Fibroblast of lung (primary cell): ENCODE results near the gene UST. TPM values are rescaled to one million over a fixed set of nuclear protein-coding genes. Genes with fewer than 3 reads are reported as not detected.
A peak's percentile ranks its signal among the peaks of the same experiment; 100 is the strongest.

Source experiments
- DNase-seq, 2 donors: peaks; one replicate each; pipeline versions ENCODE4 v3.0.0 to v3.0.0-alpha.2; 2010; ENCODE audit warnings: low read depth in 2 of 2
- H2AFZ ChIP-seq: 2 replicates; pipeline ENCODE4 v1.5.1; 2012; ENCODE audit warnings: low read length, control low read depth, inconsistent platforms
- H3K27ac ChIP-seq: 2 replicates; pipeline ENCODE4 v1.5.1; 2011; ENCODE audit warnings: low read length, control low read depth; ENCODE audit not compliant: insufficient read depth
- H3K27me3 ChIP-seq: 2 replicates; pipeline ENCODE4 v1.5.1; 2011; ENCODE audit warnings: mild to moderate bottlenecking, low read length; ENCODE audit not compliant: control insufficient read depth, insufficient read depth
- H3K36me3 ChIP-seq: 2 replicates; pipeline ENCODE4 v1.5.1; 2011; ENCODE audit warnings: low read length; ENCODE audit not compliant: control insufficient read depth, insufficient read depth
- H3K4me1 ChIP-seq: 2 replicates; pipeline ENCODE4 v1.5.1; 2011; ENCODE audit warnings: low read length; ENCODE audit not compliant: control insufficient read depth, insufficient read depth; ENCODE audit errors: extremely low read depth
- H3K4me2 ChIP-seq: 2 replicates; pipeline ENCODE4 v1.5.1; 2011; ENCODE audit warnings: low read length, control low read depth; ENCODE audit not compliant: insufficient read depth; ENCODE audit errors: extremely low read depth
- H3K4me3 ChIP-seq, 4 experiments: fragments of 200-600 bp in 1 of 4; sonication (generic) in 1 of 4; replicated peaks in 1 of 4; 2 replicates each; pipeline ENCODE4 v1.5.1; 2011 to 2016; ENCODE audit warnings: low read length in 4 of 4, low read depth in 3 of 4, mild to moderate bottlenecking in 3 of 4, control low read depth in 2 of 4, inconsistent platforms in 1 of 4, mixed read lengths in 1 of 4; ENCODE audit not compliant: insufficient read depth in 1 of 4; ENCODE audit errors: control extremely low read depth in 1 of 4
- H3K79me2 ChIP-seq: 2 replicates; pipeline ENCODE4 v1.5.1; 2012; ENCODE audit warnings: mild to moderate bottlenecking, low read length, inconsistent platforms; ENCODE audit not compliant: control insufficient read depth, insufficient read depth
- H3K9ac ChIP-seq: 2 replicates; pipeline ENCODE4 v1.5.1; 2011; ENCODE audit warnings: mild to moderate bottlenecking, low read length, control low read depth; ENCODE audit not compliant: insufficient read depth
- H3K9me3 ChIP-seq: 2 replicates; pipeline ENCODE4 v1.5.1; 2012; ENCODE audit warnings: low read depth, low read length; ENCODE audit not compliant: control insufficient read depth, insufficient read depth
- H4K20me1 ChIP-seq: 2 replicates; pipeline ENCODE4 v1.5.1; 2011; ENCODE audit warnings: low read length; ENCODE audit not compliant: control insufficient read depth, insufficient read depth; ENCODE audit errors: extremely low read depth
- EZH2 ChIP-seq: IDR thresholded peaks from 2 replicates; pipeline ENCODE4 v1.5.1; 2012; ENCODE audit warnings: low read length, control low read depth, mild to moderate bottlenecking; ENCODE audit errors: missing control alignments
- polyA plus RNA-seq, 2 donors: library from polyadenylated mRNA; depleted of rRNA in 1 of 2; stranded (reverse) in 1 of 2; unstranded in 1 of 2; fragments of >200 nt; gene quantifications; 2 replicates each; pipeline ENCODE4 v1.2.1, GENCODE V29; 2011 to 2012; ENCODE audit warnings: missing spikeins in 1 of 2
- total RNA-seq: library from RNA; depleted of rRNA; stranded (reverse); fragments of >200 nt; gene quantifications from 2 replicates; pipeline ENCODE4 v1.2.1, GENCODE V29; 2014
- TF ChIP-seq, protein P1 (sequence below), 2 donors: IDR thresholded peaks in 1 of 2; conservative IDR thresholded peaks in 1 of 2; 1 replicate in 1 of 2; 2 replicates in 1 of 2; pipeline ENCODE4 v1.5.1; 2011 to 2012; ENCODE audit warnings: low read length in 2 of 2, control low read depth in 1 of 2, inconsistent platforms in 1 of 2, low read depth in 1 of 2, mild to moderate bottlenecking in 1 of 2

The UST gene
- total and polyA plus RNA-seq, 2 donors (not counting 1 experiment from before 2014, with no cell fraction given): 6.8 to 19.5 TPM

DNA sequence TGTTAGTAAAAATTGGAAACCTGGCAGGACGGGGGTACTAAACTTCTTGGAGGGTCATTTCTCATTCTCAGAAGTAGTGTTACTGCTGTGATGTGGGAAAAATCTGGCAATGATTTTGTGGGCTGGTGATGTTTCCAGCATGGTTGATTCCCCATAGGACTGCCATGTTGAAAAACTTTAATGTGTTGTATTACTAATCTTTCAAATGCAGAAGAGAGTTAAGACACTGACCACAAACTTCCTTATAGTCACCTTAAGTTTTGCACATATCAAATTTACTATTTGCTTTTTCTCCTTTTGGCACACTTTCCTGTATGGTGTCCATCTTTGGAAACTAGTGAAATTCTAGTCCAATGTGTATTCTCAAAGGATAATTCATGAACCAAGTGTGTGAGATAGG, 334.5 kb downstream of the UST start:
- DNase-seq: no peak
- H3K4me1 ChIP-seq: peaks cover 17% of the 10 kb centered on the region
- H3K36me3 ChIP-seq: no peaks in the 10 kb centered on the region
- no peaks in the 10 kb centered on the region for H3K79me2 ChIP-seq
- no peak overlapping the region for H3K4me2 ChIP-seq
- H3K4me3 ChIP-seq: no peak overlapping the region
- no peaks in the 10 kb centered on the region for H3K27me3 ChIP-seq
- no peak for TF ChIP-seq EZH2
- TF ChIP-seq, protein P1, sequence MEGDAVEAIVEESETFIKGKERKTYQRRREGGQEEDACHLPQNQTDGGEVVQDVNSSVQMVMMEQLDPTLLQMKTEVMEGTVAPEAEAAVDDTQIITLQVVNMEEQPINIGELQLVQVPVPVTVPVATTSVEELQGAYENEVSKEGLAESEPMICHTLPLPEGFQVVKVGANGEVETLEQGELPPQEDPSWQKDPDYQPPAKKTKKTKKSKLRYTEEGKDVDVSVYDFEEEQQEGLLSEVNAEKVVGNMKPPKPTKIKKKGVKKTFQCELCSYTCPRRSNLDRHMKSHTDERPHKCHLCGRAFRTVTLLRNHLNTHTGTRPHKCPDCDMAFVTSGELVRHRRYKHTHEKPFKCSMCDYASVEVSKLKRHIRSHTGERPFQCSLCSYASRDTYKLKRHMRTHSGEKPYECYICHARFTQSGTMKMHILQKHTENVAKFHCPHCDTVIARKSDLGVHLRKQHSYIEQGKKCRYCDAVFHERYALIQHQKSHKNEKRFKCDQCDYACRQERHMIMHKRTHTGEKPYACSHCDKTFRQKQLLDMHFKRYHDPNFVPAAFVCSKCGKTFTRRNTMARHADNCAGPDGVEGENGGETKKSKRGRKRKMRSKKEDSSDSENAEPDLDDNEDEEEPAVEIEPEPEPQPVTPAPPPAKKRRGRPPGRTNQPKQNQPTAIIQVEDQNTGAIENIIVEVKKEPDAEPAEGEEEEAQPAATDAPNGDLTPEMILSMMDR (conservative IDR thresholded peaks at IDR 0.05 in 1 of 2, IDR thresholded peaks at IDR 0.05 in 1 of 2; ENCODE audit: low read depth in 1 of 2, low read length in 2 of 2): no peak
- no peak overlapping the region for H3K27ac ChIP-seq
- H3K9ac ChIP-seq: no peak overlapping the region
- H4K20me1 ChIP-seq: no peaks in the 10 kb centered on the region
- H2AFZ ChIP-seq: no peak overlapping the region
- H3K9me3 ChIP-seq: no peaks in the 10 kb centered on the region

DNA sequence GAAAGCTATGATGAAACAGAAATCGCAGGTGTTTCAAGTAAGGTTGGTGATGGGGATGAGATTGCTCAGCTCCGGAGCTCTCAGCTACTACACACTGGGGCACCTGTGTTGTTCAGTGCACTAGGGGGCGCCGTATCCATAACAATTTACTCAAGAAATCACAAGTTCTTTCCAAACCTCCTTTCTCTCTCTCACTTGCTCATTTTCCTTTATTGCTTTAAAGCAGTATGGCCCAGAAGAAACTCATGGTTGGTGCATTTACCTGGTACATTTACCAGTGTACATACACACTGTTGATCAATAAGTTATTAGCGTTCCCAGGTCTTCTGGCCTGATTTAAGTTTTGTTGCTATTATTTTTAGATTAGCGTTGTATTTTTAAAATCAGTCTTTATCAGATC, 335.5 kb downstream of the UST start:
- DNase-seq: peak; percentile 71 to 84
- Histone ChIP-seq H2AFZ (no peak overlapping the region), H3K27me3 (no peaks in the 10 kb centered on the region), H4K20me1 (no peaks in the 10 kb centered on the region), H3K4me2 (no peak overlapping the region), H3K36me3 (no peaks in the 10 kb centered on the region), H3K4me1 (peaks cover 17% of the 10 kb centered on the region), H3K9ac (no peak overlapping the region), H3K4me3 (no peak overlapping the region), H3K79me2 (no peaks in the 10 kb centered on the region), H3K9me3 (no peaks in the 10 kb centered on the region), H3K27ac (no peak overlapping the region)
- no peak for TF ChIP-seq EZH2
- TF ChIP-seq, protein P1 (conservative IDR thresholded peaks at IDR 0.05 in 1 of 2, IDR thresholded peaks at IDR 0.05 in 1 of 2; ENCODE audit: low read depth in 1 of 2, low read length in 2 of 2): peak; percentile 59 to 91

DNA sequence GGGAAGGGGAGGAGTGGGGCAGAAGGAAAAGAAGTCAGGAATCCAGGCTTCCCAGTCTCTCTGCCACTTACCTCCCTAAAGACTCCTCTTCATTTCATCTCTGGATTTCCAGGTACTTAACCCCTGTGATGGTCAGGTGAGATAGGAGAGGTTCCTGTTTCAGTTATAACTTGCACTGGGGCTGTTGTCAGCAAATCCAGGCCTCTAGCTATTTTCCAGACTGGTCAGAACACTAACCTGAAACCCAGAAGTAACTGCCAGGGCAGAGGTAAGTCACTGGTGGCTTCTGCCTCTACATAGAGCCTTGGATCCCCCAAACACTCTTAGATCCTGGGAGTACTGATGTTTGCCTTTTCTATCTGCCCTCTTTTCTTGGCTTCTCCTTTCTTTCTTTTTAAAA, 337.2 kb downstream of the UST start:
- Histone ChIP-seq H3K27ac (no peak overlapping the region), H3K79me2 (no peaks in the 10 kb centered on the region), H2AFZ (no peak overlapping the region), H4K20me1 (no peaks in the 10 kb centered on the region), H3K9me3 (no peaks in the 10 kb centered on the region), H3K4me3 (no peak overlapping the region), H3K4me2 (no peak overlapping the region), H3K36me3 (no peaks in the 10 kb centered on the region), H3K4me1 (peaks cover 17% of the 10 kb centered on the region), H3K9ac (no peak overlapping the region), H3K27me3 (no peaks in the 10 kb centered on the region)
- no peak for DNase-seq
- no peak for TF ChIP-seq EZH2
- TF ChIP-seq, protein P1 (conservative IDR thresholded peaks at IDR 0.05 in 1 of 2, IDR thresholded peaks at IDR 0.05 in 1 of 2; ENCODE audit: low read depth in 1 of 2, low read length in 2 of 2): no peak
